Esophagus muscularis mucosa (tissue), 3 donors: Measurements from ENCODE around the gene LRRC72.

Experiments used
- CTCF ChIP-seq, 3 experiments: fragments of 200-600 bp in 2 of 3; fragments of 450-650 bp in 1 of 3; sonication (generic) in 2 of 3; IDR thresholded peaks; one replicate each; pipeline ENCODE4 v1.5.1; 2017 to 2019; ENCODE audit warnings: antibody characterized with exemption in 3 of 3, mild to moderate bottlenecking in 2 of 3, moderate library complexity in 1 of 3
- POLR2A ChIP-seq: fragments of 450-650 bp; IDR thresholded peaks from one replicate; pipeline ENCODE4 v1.6.1; 2017; ENCODE audit warnings: antibody characterized with exemption, moderate library complexity, mild to moderate bottlenecking, low read depth
- POLR2AphosphoS5 ChIP-seq, 2 donors: sonication (generic); formaldehyde crosslinking; IDR thresholded peaks; one replicate each; pipeline ENCODE4 v1.6.1; 2017; ENCODE audit warnings: antibody characterized with exemption in 2 of 2

GRCh38 chr7:16514271-16514670, 12.4 kb upstream of the LRRC72 start:
- TF ChIP-seq CTCF (IDR thresholded peaks at IDR 0.05) (no peak), POLR2A (no peak), POLR2AphosphoS5 (IDR thresholded peaks at IDR 0.05) (no peak)
